Measurements from ENCODE around the gene CEACAM19. TPM values are rescaled to one million over a fixed set of nuclear protein-coding genes. Genes with fewer than 3 reads are reported as not detected.

The CEACAM19 gene
- total and polyA plus RNA-seq, 2 of the 8 experiments (the other 6 are each of a cell fraction or from before 2014, with no cell fraction given) = 3.1 to 3.4 TPM

DNA sequence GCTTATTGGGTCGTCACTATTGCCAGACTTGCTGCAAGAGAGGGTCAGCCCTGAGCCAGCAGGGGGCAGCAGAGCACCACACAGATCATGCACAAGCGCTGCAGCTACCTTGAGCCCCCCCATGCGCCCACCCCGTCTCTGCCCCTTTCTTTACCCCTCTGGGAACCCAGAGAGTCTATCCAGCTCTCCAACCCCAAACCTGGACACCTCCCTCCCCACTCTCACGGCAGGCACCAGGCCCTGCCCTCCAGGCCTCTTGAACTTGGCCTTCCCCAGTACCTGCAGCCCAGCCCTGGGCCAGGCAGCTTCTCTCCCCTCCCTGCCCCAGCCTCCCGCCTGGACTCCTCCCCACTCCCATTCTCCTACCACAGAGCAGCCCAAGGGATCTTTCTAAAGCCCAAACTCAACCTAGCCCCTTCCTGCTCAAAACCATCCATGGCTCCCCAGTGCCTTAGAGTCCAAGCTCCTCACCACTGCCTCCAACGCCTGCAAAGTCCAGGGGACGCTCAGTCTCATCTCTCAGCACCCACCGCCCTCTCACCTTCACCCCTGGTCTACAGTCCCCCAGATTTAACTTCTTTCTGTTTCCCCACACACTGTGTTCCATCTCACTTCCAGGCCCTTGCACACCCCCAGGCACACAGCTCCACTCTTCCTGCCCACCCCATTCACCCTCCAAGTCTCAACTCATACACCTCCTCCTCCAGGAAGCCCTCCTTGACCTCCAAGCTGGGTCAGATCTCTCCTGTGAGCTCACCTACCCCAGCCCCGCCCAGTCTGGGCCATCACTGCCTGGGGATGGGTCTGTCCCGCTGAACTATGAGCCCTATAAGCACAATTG is 18.2 kb downstream of the CEACAM19 start:
- H3K23me2 ChIP-seq (ENCODE audit: low read depth, low read length) = no peaks in the 10 kb centered on the region; the same call in 1 of the 2 replicates
- H3K79me2 ChIP-seq (ENCODE audit: control insufficient read depth in 1 of 2, insufficient read depth in 2 of 2, low read length in 2 of 2) = no peaks in the 10 kb centered on the region
- H4K8ac ChIP-seq (ENCODE audit: extremely low read depth, insufficient read depth, low read length) = peak overlapping the region; percentile 35; the same call in 1 of the 2 replicates
- H2BK5ac ChIP-seq (ENCODE audit: low read depth, low read length) = peak overlapping the region; percentile 66; the same call in 1 of the 2 replicates
- peak overlapping the region; percentile 95 for H3K18ac ChIP-seq (ENCODE audit: extremely low read depth, low read length)
- H3K9me3 ChIP-seq (ENCODE audit: insufficient read depth in 2 of 2, low read depth in 1 of 2, low read length in 1 of 2) = no peaks in the 10 kb centered on the region
- no peak overlapping the region for H3K56ac ChIP-seq (replicated peaks; ENCODE audit: insufficient read length, low read depth, low read length)
- no peak overlapping the region for H3K4ac ChIP-seq (replicated peaks; ENCODE audit: insufficient read length, low read depth, low read length)
- FAIRE-seq (no peak), DNase-seq (ENCODE audit: low read depth in 1 of 2, low spot score in 2 of 2) (peak; percentile 65 to 96)
- H4K91ac ChIP-seq (replicated peaks; ENCODE audit: insufficient read length, low read length) = peak overlapping the region; percentile 72
- H3K36me3 ChIP-seq (ENCODE audit: control insufficient read depth in 2 of 4, insufficient read depth in 4 of 4, low read length in 3 of 4) = no peaks in the 10 kb centered on the region
- peak overlapping the region; percentile 10; the same call in 1 of the 2 replicates for H2AK5ac ChIP-seq (ENCODE audit: low read depth, low read length)
- H2BK120ac ChIP-seq (replicated peaks; ENCODE audit: low read depth, low read length) = no peak overlapping the region
- H2AFZ ChIP-seq (ENCODE audit: low read length) = peak overlapping the region; percentile 54; the same call in 1 of the 2 replicates
- peak overlapping the region in 1 of 4 experiments; percentile 34; a peak in 1 of 8 replicates for H3K4me3 ChIP-seq (ENCODE audit: extremely low read depth in 1 of 4, insufficient read depth in 2 of 4, low read depth in 3 of 4, low read length in 4 of 4)
- peaks cover 0 to 12% (median 2%) of the 10 kb centered on the region in 4 experiments; a peak in 4 of 7 replicates for H3K4me1 ChIP-seq (replicated peaks in 1 of 4; ENCODE audit: control insufficient read depth in 3 of 4, insufficient read depth in 4 of 4, low read length in 3 of 4)
- H3K14ac ChIP-seq (ENCODE audit: insufficient read length) = no peak overlapping the region
- no peaks in the 10 kb centered on the region for H3K79me1 ChIP-seq (ENCODE audit: low read depth, low read length)
- CTCF ChIA-PET (ENCODE audit: partially characterized antibody) = interaction anchor here (0.5 to 11.2 kb wide), 45 partner anchors 9 to 1962 kb away, joined by 3 to 134 read pairs (median 5); partner anchors contain the start of genes CBLC and NECTIN2
- H2BK15ac ChIP-seq (ENCODE audit: low read length) = peak overlapping the region; percentile 88; the same call in 1 of the 2 replicates
- TF ChIP-seq RAD21 (IDR thresholded peaks at IDR 0.05 in 1 of 2, conservative IDR thresholded peaks at IDR 0.05 in 1 of 2; ENCODE audit: low read depth in 2 of 2, low read length in 2 of 2) (peak; percentile 90 to 91), RXRA (IDR thresholded peaks at IDR 0.05; ENCODE audit: insufficient read depth, low read depth, low read length) (no peak), RFX5 (IDR thresholded peaks at IDR 0.05; ENCODE audit: borderline replicate concordance, low read depth, low read length) (no peak), CTCF (IDR thresholded peaks at IDR 0.05; ENCODE audit: control extremely low read depth in 1 of 3, insufficient read depth in 1 of 3, low read depth in 1 of 3, low read length in 3 of 3) (peak; percentile 92 to 94 (median 93)), SP4 (IDR thresholded peaks at IDR 0.05; ENCODE audit: low read length) (no peak), SP2 (IDR thresholded peaks at IDR 0.05; ENCODE audit: low read length) (no peak), TAF1 (IDR thresholded peaks at IDR 0.05; ENCODE audit: low read depth, low read length) (no peak)
- H2BK12ac ChIP-seq (ENCODE audit: low read depth, low read length) = peak overlapping the region; percentile 94; the same call in 1 of the 2 replicates
- no peak overlapping the region for H3K27ac ChIP-seq (ENCODE audit: low read depth, low read length)
- POLR2A ChIA-PET (ENCODE audit: partially characterized antibody) = interaction anchor here (1.0 to 1.5 kb wide), 5 partner anchors 33 to 83 kb away, joined by 3 to 5 read pairs (median 3); no protein-coding TSS in a partner anchor
- no peak overlapping the region for H4K5ac ChIP-seq (ENCODE audit: insufficient read length, low read depth, low read length)
- H2BK20ac ChIP-seq (ENCODE audit: low read length) = peak overlapping the region; percentile 93; the same call in 1 of the 2 replicates
- H3K9ac ChIP-seq (replicated peaks in 1 of 4; ENCODE audit: extremely low read depth in 1 of 4, low read depth in 3 of 4, low read length in 3 of 4) = no peak overlapping the region
- H4K20me1 ChIP-seq (replicated peaks in 1 of 2; ENCODE audit: control insufficient read depth in 1 of 2, insufficient read depth in 2 of 2, low read length in 2 of 2) = no peaks in the 10 kb centered on the region
- H3K23ac ChIP-seq (ENCODE audit: insufficient read length) = no peak overlapping the region
- no peaks in the 10 kb centered on the region for H3K27me3 ChIP-seq (replicated peaks in 1 of 4; ENCODE audit: control insufficient read depth in 3 of 4, extremely low read depth in 1 of 4, insufficient read depth in 3 of 4, low read length in 3 of 4)
- 44% methylated on average over 11 of the region's 11 CpGs; no CpG with 5 or more reads in 1 of the 2 experiments for WGBS, 2 experiments (ENCODE audit: extremely low coverage in 1 of 2, insufficient coverage in 1 of 2, insufficient read length in 1 of 2, insufficient replicate concordance in 2 of 2, low coverage in 1 of 2, low lambda C conversion rate in 2 of 2, missing lambda C conversion rate in 1 of 2)
- peak overlapping the region in 1 of 2 experiments; percentile 55; a peak in 3 of 4 replicates for H3K4me2 ChIP-seq (ENCODE audit: insufficient read depth in 1 of 2, low read depth in 2 of 2, low read length in 2 of 2)
